GM12892 (cell line): ENCODE measurements around the gene STRA6.

ENCODE experiments used
- POLR2A ChIP-seq: IDR thresholded peaks from 2 replicates; pipeline ENCODE4 v1.6.1; 2011; ENCODE audit warnings: low read depth, low read length, control low read depth
- POLR2AphosphoS5 ChIP-seq: IDR thresholded peaks from 2 replicates; pipeline ENCODE4 v1.6.1; 2011; ENCODE audit warnings: low read depth, low read length, control low read depth
- TAF1 ChIP-seq: IDR thresholded peaks from 2 replicates; pipeline ENCODE4 v1.6.1; 2011; ENCODE audit warnings: low read depth, mild to moderate bottlenecking, control low read depth, low read length, borderline replicate concordance

DNA sequence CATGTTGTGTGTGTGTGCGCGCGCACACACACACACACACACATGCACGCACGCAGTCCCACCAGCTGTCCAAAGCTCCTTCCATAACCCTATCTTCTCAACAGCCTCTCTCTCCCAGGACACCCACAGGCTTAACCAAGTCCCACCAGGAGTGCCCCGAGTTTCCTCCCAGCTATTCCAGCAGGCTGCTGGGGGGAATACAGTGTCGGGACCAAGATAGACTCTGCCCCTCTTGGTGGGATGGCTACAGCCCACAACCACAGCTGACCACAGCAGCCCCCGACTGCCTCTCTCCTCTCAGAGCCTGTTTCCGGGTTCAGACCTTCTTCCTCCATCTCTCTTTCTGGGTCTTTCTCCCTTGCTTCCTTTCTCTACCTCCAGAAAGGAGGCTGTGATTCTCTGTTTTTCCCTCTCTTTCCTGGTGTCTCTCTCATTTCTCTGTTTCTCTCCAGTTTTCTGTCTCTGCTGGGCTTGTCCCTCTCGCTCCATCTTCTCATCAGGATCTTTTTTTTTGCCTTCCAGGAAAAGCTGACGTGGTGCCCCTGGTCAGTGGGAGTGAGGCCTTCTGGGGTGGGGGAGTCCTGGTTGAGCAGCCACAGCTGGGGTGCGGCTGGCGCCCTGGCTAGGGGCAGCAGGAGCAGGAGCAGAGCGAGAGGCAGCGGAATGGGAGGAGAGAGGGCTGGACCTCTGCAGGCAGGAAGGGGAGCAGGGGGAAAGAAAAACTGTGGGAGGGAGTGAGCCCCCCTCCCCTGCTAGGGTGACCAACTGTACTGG, 32.3 kb downstream of the STRA6 start:
- no peak for TF ChIP-seq POLR2A
- no peak for TF ChIP-seq POLR2AphosphoS5
- TF ChIP-seq TAF1: no peak
